Activated naive CD8-positive, alpha-beta T cell (primary cell): Measurements from ENCODE around the gene EMID1.
A peak's percentile ranks its signal among the peaks of the same experiment; 100 is the strongest.

Source experiments
- H3K27ac Mint-ChIP-seq: one replicate; pipeline ENCODE4 v1.8.0; 2021; ENCODE audit warnings: mixed read lengths
- H3K27me3 Mint-ChIP-seq: one replicate; pipeline ENCODE4 v1.8.0; 2021; ENCODE audit warnings: mixed read lengths
- H3K36me3 Mint-ChIP-seq: one replicate; pipeline ENCODE4 v1.8.0; 2021; ENCODE audit warnings: mixed read lengths
- H3K4me1 Mint-ChIP-seq: one replicate; pipeline ENCODE4 v1.8.0; 2021; ENCODE audit warnings: low read depth, mixed read lengths
- H3K4me3 Mint-ChIP-seq: one replicate; pipeline ENCODE4 v1.8.0; 2021; ENCODE audit warnings: mild to moderate bottlenecking, mixed read lengths
- H3K9me3 Mint-ChIP-seq: one replicate; pipeline ENCODE4 v1.8.0; 2021; ENCODE audit warnings: low read depth, mixed read lengths

EMID1 gene

DNA sequence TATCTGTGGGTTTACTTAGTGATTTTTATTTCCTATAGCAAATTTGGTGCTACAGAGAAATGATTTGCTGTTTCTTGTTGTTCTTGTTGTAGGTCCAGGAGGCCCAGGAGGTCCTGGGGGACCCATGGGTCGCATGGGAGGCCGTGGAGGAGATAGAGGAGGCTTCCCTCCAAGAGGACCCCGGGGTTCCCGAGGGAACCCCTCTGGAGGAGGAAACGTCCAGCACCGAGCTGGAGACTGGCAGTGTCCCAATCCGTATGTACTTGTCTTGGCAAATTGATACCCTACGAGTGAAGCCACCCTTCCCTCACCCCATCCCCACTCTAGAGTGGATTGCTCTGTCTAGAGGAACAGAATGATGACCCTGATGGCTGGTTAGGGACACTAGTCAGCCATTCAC lies 92.9 kb downstream of the EMID1 start:
- no peak overlapping the region for H3K27ac Mint-ChIP-seq

DNA sequence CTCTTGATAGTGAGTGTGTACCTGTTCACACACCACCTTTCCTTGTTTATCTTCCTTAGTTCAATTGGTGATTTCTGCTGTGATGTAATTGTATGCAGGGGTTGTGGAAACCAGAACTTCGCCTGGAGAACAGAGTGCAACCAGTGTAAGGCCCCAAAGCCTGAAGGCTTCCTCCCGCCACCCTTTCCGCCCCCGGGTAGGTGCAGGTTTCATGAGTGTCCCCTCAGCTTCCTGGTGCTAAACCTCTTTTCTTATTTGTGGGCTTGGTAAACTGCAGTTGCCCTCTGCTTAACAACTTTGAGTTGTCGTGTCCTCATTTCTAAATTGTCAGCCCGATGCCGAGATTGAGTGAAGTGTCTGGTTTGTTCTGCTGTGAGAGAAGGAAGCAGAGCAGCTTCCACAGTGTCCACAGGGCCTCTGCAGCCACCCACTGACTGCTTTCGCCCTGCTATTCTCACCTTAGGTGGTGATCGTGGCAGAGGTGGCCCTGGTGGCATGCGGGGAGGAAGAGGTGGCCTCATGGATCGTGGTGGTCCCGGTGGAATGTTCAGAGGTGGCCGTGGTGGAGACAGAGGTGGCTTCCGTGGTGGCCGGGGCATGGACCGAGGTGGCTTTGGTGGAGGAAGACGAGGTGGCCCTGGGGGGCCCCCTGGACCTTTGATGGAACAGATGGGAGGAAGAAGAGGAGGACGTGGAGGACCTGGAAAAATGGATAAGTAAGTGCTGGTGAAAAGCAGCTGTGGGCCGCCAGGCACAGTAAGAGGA lies 93.6 kb downstream of the EMID1 start:
- peaks cover 2% of the 10 kb centered on the region for H3K4me1 Mint-ChIP-seq
- H3K36me3 Mint-ChIP-seq, result peaks cover 7% of the 10 kb centered on the region
- no peak overlapping the region for H3K27ac Mint-ChIP-seq
- H3K9me3 Mint-ChIP-seq, result no peaks in the 10 kb centered on the region
- no peak overlapping the region for H3K4me3 Mint-ChIP-seq
- no peaks in the 10 kb centered on the region for H3K27me3 Mint-ChIP-seq

More for the DNA sequence above, 92.9 kb downstream of the EMID1 start:
- Mint-ChIP-seq H3K27me3 (no peaks in the 10 kb centered on the region), H3K9me3 (no peaks in the 10 kb centered on the region), H3K4me1 (peaks cover 2% of the 10 kb centered on the region), H3K4me3 (no peak overlapping the region), H3K36me3 (peaks cover 7% of the 10 kb centered on the region)

DNA sequence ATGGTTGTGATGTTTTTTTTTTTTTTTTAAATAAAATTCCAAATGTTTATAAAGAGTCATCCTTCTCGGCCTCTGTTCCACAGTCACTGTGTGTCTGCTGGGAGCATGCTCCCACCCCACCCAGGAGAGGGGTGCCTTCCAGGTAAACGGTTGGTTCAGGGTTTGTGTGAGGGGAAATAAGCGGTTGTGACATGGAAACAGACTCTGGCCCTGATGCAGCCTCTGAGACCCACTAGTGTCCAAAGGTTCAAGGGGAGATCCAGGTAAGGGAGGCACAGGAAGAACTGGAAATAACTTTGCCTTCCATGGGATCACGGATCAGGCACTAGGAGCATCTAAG lies 94.7 kb downstream of the EMID1 start:
- Mint-ChIP-seq H3K27me3 (peaks cover 2% of the 10 kb centered on the region), H3K4me1 (peaks cover 2% of the 10 kb centered on the region), H3K4me3 (no peak overlapping the region), H3K9me3 (no peaks in the 10 kb centered on the region), H3K27ac (no peak overlapping the region), H3K36me3 (peaks cover 7% of the 10 kb centered on the region)

DNA sequence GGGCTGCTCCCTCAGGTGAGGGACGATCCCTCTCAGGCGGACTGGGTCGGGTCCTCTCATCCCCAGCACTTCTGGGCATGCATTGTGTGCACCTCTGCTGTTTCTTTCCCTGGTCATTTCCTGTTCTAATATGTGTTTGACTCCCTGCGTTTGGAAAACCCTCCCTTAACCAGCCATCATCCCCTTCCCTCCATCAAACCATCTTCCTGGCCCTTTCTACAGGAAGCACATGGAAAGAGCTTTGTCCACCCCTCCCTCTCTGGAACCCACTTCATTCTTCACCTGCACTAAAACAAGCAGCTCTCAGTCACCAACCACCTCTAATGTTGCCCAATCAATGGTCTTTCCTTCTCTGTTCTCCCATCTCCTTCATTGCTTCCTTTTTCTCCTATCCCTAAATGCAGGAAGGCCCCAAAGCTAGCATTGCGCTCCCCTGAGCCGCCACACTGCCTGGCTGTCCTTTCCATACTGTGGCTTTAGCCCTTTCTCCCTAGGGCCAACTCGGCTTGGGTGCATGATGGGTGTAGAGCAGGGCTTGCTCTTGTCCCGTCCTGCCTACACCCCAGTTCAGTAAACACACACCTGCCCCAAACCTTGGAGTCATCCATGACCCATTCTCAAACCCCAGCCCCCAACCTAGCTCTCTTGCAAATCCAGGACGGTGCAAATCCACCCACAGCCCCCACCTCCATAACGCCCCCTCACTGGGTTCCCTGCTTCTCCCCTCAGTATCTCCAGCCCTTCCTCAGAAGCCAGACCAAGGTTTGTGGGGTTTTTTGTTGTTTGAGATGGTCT lies 95.3 kb downstream of the EMID1 start:
- H3K4me3 Mint-ChIP-seq, result no peak overlapping the region

DNA sequence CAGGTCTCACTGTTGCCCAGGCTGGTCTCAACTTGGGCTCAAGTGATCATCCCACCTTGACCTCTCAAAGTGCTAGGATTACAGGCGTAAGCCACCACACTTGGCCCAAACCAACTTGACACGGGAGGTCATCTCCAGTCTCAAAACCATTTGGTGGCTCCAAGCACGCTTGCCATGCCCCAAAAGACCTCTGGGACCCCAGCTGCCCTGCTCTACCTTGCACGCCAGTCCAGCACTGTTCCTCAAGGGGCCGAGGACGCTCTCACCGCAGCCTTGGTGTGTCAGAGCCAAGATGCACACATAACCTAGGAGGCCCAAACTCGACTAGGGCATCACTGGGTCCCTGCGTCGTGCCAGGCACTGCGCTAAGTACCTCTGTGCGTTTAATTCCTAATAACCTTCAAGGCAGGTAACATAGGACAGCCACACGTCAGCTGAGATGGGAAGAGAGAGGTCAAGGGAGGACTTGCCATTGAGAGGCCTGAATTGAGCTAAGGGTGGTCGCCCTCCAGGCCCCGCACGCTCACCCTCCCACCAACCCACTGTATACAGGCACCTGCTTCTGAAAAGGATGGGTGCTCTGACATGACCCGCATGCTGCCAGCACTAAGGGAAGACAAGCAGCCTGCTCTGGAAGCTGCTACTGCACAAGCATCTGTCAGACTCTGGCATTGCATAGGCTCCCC lies 96.2 kb downstream of the EMID1 start:
- peaks cover 7% of the 10 kb centered on the region for H3K36me3 Mint-ChIP-seq
- peaks cover 2% of the 10 kb centered on the region for H3K27me3 Mint-ChIP-seq
- no peak overlapping the region for H3K4me3 Mint-ChIP-seq
- H3K4me1 Mint-ChIP-seq, result peaks cover 9% of the 10 kb centered on the region
- H3K9me3 Mint-ChIP-seq, result no peaks in the 10 kb centered on the region
- H3K27ac Mint-ChIP-seq, result no peak overlapping the region

More for the DNA sequence above, 95.3 kb downstream of the EMID1 start:
- Mint-ChIP-seq H3K36me3 (peaks cover 7% of the 10 kb centered on the region), H3K4me1 (peaks cover 5% of the 10 kb centered on the region), H3K27ac (peak overlapping the region; percentile 0), H3K27me3 (peaks cover 2% of the 10 kb centered on the region), H3K9me3 (no peaks in the 10 kb centered on the region)

DNA sequence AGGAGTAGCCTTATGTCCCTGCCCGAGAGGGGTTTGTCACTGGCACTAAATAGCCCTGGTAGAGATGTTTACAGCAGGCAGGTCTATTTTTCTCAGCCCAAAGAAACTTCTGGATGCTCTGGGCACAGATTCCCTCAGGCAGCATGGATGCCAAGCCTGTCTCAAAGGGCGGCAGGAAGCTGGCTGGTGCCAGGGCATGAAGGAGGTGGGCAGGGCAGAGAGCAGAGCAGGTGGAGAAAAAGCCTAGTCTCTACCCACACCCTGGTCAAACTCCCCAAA lies 96.6 kb downstream of the EMID1 start:
- Mint-ChIP-seq H3K36me3 (peaks cover 7% of the 10 kb centered on the region), H3K27ac (no peak overlapping the region), H3K27me3 (peaks cover 2% of the 10 kb centered on the region), H3K4me3 (no peak overlapping the region), H3K9me3 (no peaks in the 10 kb centered on the region), H3K4me1 (peaks cover 9% of the 10 kb centered on the region)

DNA sequence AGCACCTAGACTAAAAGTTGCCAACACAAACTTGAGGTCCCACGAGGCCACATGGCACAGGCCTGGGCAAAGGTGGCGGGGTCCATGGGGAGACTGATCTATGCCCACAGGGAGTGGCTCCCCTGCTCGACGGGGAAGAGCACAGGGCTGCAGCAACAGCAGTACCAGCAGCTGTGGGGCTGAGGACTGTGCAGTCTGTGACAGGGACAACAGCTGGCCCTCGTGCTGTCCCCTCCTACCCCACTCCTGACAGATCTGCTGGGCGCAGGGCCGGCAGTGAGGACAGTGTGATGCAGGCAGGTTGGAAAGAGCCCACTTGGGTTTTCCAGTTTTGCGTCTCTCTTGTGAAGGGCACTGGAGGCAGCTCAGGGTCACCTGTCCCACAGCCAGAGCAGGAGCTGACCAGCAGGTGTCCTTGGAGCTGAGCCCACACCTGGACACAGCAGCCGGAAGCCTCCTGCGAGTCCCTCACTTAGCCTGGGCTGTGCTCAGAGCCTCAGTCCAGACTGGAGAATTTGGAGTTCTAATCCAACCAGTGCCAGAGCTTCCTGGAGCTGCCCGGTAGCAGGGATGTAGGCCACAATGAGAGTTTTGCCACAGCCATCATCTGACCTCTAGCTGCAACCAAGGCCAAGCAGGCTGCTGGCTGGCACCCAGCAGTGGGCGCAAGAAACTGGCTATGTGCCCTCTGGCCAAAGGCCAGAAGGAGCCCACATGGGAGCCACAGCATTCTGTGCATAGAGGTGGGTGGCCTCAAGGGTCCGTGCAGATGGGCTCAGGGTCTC lies 97.2 kb downstream of the EMID1 start:
- peaks cover 10% of the 10 kb centered on the region for H3K4me1 Mint-ChIP-seq
- no peak overlapping the region for H3K4me3 Mint-ChIP-seq
- H3K9me3 Mint-ChIP-seq, result no peaks in the 10 kb centered on the region
- no peak overlapping the region for H3K27ac Mint-ChIP-seq
- H3K27me3 Mint-ChIP-seq, result peaks cover 2% of the 10 kb centered on the region
- H3K36me3 Mint-ChIP-seq, result peaks cover 2% of the 10 kb centered on the region

DNA sequence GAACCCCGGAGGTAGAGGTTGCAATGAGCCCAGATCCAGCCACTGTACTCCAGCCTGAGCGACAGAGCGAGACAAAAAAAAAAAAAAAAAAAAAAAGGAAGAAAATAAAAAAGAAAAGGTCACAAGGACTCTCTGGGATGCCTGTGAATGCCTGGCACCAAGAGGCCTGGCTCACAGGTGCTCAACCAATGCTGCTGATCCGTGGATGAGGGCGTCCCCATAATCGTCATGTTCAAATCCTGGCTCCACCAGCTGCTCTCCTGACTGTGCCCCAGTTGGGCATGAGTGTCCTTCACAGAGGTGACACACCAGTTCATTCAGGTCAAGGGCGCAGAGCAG lies 100.1 kb downstream of the EMID1 start:
- no peaks in the 10 kb centered on the region for H3K9me3 Mint-ChIP-seq
- H3K27ac Mint-ChIP-seq, result no peak overlapping the region
- H3K4me1 Mint-ChIP-seq, result peaks cover 19% of the 10 kb centered on the region
- peaks cover 2% of the 10 kb centered on the region for H3K27me3 Mint-ChIP-seq
- H3K4me3 Mint-ChIP-seq, result peak overlapping the region; percentile 75
- peaks cover 2% of the 10 kb centered on the region for H3K36me3 Mint-ChIP-seq

DNA sequence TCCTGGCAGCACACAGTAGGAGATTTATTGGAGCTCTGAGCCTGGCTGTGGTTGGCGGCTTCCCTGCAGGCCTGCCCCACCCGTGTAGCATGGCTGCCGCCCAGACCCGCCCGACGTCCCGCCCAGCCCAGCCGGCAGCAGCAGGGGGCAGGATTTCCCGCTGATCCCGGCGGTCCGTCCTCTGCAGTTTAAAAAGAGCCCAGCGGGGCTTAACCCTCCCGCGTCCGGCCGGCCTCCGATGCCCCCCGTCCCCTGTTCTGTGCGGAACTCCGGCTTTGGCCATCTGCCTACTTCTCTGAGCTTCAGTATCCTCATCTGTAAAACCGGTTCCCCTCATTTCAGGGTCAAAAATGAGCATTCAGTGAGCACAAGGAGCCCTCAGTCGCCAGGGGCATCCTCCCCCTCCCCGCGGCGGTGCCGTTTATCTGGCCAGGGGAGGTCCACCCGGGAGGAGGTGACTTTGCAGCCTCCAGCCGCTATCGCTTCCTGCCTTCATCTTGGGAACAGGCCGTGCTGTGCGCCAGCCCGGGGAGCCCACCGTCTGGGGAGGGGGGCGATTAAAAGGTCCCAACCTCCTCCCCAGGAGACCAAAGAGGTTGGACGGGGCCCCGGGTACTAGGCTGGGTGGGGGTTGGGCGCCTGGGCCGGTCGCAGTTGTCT lies 100.6 kb downstream of the EMID1 start, which contains the start of gene GAS2L1:
TSS of gene GAS2L1 (plus strand) at position 476 of the 660 bp plus-strand sequence. CDS start 1,456 bp downstream, outside the sequence.
- Mint-ChIP-seq H3K36me3 (no peaks in the 10 kb centered on the region), H3K27me3 (peaks cover 2% of the 10 kb centered on the region), H3K4me3 (peak within 1 kb of the TSS; percentile 84), H3K27ac (no peak within 1 kb of the TSS), H3K4me1 (peaks cover 21% of the 10 kb centered on the region), H3K9me3 (no peaks in the 10 kb centered on the region)

DNA sequence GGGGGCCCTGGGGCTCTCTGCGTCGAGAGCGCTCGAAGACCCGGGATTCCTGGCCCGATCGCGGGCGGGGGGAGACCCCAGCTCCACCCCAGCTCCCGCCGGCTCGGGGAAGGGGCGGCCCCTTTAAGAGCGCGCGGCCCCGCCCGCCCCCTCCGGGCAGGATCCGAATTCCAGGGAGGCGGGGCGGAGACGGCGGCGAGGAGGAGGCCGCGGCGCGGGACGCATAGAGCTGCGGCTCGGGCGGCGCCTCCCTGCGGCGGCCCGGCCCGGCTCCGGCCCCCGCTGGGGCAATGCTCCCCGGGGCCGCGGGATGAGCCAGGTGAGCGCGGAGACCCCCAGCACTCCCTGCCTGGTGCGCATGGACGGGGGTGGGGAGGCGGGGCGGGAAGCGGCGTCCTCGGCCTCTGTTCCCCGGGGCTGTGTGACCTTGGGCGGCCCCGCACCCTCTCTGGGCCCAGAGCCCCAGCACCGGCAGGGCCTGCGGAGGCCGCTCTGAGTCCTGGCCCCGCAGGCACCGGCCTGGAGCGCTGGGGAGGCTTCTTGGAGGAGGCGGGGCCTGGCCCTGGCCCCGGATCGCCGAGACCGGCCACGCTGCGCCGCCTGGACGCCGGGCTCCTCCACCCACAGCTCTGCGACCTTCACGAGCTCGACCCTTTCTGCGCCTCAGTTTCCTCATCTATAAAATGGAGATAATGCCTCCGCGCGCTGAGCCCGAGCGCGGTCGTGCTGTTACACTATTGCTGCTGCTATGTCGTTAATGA lies 101.3 kb downstream of the EMID1 start:
- Mint-ChIP-seq H3K27ac (no peak overlapping the region), H3K4me1 (peaks cover 21% of the 10 kb centered on the region), H3K36me3 (no peaks in the 10 kb centered on the region), H3K9me3 (no peaks in the 10 kb centered on the region), H3K27me3 (peaks cover 3% of the 10 kb centered on the region), H3K4me3 (peak overlapping the region; percentile 84)

DNA sequence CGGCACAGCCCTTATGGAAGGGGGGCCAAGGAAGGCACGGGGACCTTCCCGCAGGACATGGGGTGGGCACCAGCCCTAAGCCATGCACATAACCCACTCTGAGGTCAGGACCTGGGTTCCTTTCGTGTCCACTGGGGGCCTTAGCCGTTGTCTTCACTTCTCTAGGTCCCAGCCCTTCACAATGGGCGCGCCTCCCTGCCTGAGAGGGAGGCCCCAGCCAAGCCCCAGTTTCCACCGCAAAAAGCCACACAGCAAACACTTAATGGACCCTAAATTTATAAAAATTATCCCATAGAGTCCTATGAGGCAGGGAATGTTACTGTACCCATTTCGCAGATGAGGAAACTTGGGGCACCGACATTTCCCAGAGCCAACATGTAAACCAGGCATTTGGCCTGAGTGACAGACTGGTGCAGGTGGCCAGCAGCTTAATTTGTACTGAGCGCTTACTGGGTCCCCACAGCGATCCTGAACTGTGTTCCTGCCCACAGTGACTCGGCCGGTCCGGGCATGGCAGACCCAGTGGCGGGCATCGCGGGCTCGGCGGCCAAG lies 102.0 kb downstream of the EMID1 start:
- Mint-ChIP-seq H3K9me3 (no peaks in the 10 kb centered on the region), H3K27me3 (peaks cover 6% of the 10 kb centered on the region), H3K27ac (no peak overlapping the region), H3K4me1 (peaks cover 21% of the 10 kb centered on the region), H3K4me3 (peak overlapping the region; percentile 84), H3K36me3 (no peaks in the 10 kb centered on the region)

DNA sequence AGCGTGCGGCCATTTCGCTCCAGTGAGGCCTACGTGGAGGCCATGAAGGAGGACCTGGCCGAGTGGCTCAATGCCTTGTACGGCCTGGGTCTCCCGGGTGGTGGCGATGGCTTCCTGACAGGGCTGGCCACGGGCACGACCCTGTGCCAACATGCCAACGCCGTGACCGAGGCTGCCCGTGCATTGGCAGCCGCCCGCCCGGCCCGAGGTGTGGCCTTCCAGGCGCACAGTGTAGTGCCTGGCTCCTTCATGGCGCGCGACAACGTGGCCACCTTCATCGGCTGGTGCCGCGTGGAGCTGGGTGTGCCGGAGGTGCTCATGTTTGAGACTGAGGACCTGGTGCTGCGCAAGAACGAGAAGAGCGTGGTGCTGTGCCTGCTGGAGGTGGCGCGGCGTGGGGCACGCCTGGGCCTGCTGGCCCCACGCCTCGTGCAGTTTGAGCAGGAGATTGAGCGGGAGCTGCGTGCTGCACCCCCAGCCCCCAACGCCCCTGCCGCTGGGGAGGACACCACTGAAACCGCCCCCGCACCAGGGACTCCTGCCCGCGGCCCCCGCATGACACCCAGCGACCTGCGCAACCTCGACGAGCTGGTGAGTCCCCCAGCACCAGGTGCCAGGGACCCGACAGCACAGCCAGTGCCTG lies 102.6 kb downstream of the EMID1 start:
- peaks cover 12% of the 10 kb centered on the region for H3K27me3 Mint-ChIP-seq
- H3K9me3 Mint-ChIP-seq, result no peaks in the 10 kb centered on the region
- H3K27ac Mint-ChIP-seq, result no peak overlapping the region
- H3K36me3 Mint-ChIP-seq, result no peaks in the 10 kb centered on the region
- H3K4me1 Mint-ChIP-seq, result peaks cover 21% of the 10 kb centered on the region
- peak overlapping the region; percentile 20 for H3K4me3 Mint-ChIP-seq

DNA sequence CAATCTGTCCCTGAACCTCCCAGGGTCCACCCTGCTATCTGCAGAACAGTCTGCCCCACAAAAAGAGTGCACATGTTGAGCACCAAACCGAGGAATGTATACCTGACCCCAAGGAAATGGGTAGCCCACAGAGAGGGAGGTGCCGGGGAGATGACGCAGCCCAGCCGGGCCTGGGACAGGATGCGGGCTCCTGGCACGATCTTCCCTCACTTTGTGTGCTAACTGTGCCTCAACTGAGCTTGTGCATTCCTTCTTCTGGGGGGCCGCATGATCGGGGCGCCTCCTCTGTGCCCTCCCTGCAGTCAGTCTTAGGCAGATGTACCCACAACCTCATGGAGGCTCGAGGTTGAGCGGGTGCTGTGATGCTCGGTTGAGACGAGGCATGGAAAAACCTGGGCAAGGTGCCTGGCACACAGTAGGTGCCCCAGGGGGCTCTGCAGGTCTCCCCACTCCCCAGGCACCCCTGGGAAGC lies 103.1 kb downstream of the EMID1 start:
- Mint-ChIP-seq H3K4me1 (peaks cover 24% of the 10 kb centered on the region), H3K4me3 (peak overlapping the region; percentile 20), H3K36me3 (no peaks in the 10 kb centered on the region), H3K27me3 (peaks cover 15% of the 10 kb centered on the region), H3K9me3 (no peaks in the 10 kb centered on the region), H3K27ac (no peak overlapping the region)
